ENCODE results near the gene CAV1. TPM values are rescaled to one million over a fixed set of nuclear protein-coding genes. Genes with fewer than 3 reads are reported as not detected.

Gene CAV1
- total and polyA plus RNA-seq, 12 donors: 93.0 to 364 (median 274) TPM

- ATAC-seq (no peak), DNase-seq (no peak)
- Histone ChIP-seq H3K9me3 (no peaks in the 10 kb centered on the region), H3K4me3 (peak overlapping the region in 3 of 10 donors; percentile 34 to 53 (median 52)), H3K36me3 (peaks cover 0 to 36% (median 21%) of the 10 kb centered on the region in 9 donors), H3K27me3 (no peaks in the 10 kb centered on the region), H3K4me1 (peaks cover 14 to 75% (median 52%) of the 10 kb centered on the region in 9 donors), H3K27ac (peak overlapping the region; percentile 66 to 93 (median 85))
- no peak for TF ChIP-seq CTCF (IDR thresholded peaks at IDR 0.05)
- intact Hi-C loops (cut with DNase I): loop anchor here in 2 of 10 donors (5.0 kb wide), 2 partner anchors 153 to 158 kb away; no protein-coding TSS in a partner anchor
Measured at GRCh38 chr7:116510795-116511194, 14.0 kb upstream of the CAV1 start.

GRCh38 chr7:116511552-116512519, 13.0 kb upstream of the CAV1 start:
- no peak for TF ChIP-seq CTCF (IDR thresholded peaks at IDR 0.05)
- intact Hi-C loops (cut with DNase I): loop anchor here in 2 of 10 donors (5.0 kb wide), 2 partner anchors 155 to 160 kb away; no protein-coding TSS in a partner anchor
- DNase-seq (peak in 1 of 2 donors; percentile 58), ATAC-seq (peak; percentile 74 to 93 (median 89))
- peaks cover 0 to 25% (median 11%) of the 10 kb centered on the region in 9 donors for H3K36me3 ChIP-seq
- no peaks in the 10 kb centered on the region for H3K9me3 ChIP-seq
- peaks cover 14 to 73% (median 41%) of the 10 kb centered on the region in 9 donors for H3K4me1 ChIP-seq
- peak overlapping the region; percentile 19 to 56 (median 48) for H3K4me3 ChIP-seq
- H3K27me3 ChIP-seq: no peaks in the 10 kb centered on the region
- peak overlapping the region; percentile 66 to 93 (median 85) for H3K27ac ChIP-seq
- WGBS, 2 donors: 16 to 23% methylated on average over 12 of the region's 12 CpGs

GRCh38 chr7:116512520-116513188, 12.2 kb upstream of the CAV1 start:
- Histone ChIP-seq H3K4me3 (peak overlapping the region in 9 of 10 donors; percentile 34 to 56 (median 49)), H3K27me3 (no peaks in the 10 kb centered on the region), H3K9me3 (no peaks in the 10 kb centered on the region), H3K36me3 (peaks cover 0 to 17% (median 2%) of the 10 kb centered on the region in 9 donors), H3K4me1 (peaks cover 14 to 66% (median 37%) of the 10 kb centered on the region in 9 donors), H3K27ac (peak overlapping the region; percentile 66 to 93 (median 85))
- peak in 3 of 8 donors; percentile 11 to 18 (median 13) for ATAC-seq
- no peak for TF ChIP-seq CTCF (IDR thresholded peaks at IDR 0.05)
- DNase-seq: no peak
- intact Hi-C loops (cut with DNase I): loop anchor here in 2 of 10 donors (5.0 kb wide), 2 partner anchors 155 to 160 kb away; no protein-coding TSS in a partner anchor
- WGBS, 2 donors: 45 to 54% methylated on average over 4 of the region's 4 CpGs

- DNase-seq (no peak), ATAC-seq (no peak)
- H3K4me1 ChIP-seq: peaks cover 9 to 38% (median 20%) of the 10 kb centered on the region in 9 donors
- no peak overlapping the region for H3K27ac ChIP-seq
- H3K27me3 ChIP-seq: no peaks in the 10 kb centered on the region
- no peak overlapping the region for H3K4me3 ChIP-seq
- no peak for TF ChIP-seq CTCF (IDR thresholded peaks at IDR 0.05)
- no peaks in the 10 kb centered on the region for H3K36me3 ChIP-seq
- intact Hi-C loops (cut with DNase I): no loop called here
- H3K9me3 ChIP-seq: no peaks in the 10 kb centered on the region
Measured at GRCh38 chr7:116515584-116515983, 9.3 kb upstream of the CAV1 start.
